ENCODE measurements around the gene SCGB3A1. TPM values are rescaled to one million over a fixed set of nuclear protein-coding genes. Genes with fewer than 3 reads are reported as not detected.

The SCGB3A1 gene
- total and polyA plus RNA-seq, 2 of the 4 experiments (the other 2 are of a cell fraction): not detected

- no TSS peak for BruUV-seq (replicated peaks)
- 80% methylated on average over 1 of the region's 15 CpGs; no CpG with 5 or more reads in 1 of the 2 experiments for WGBS, 2 experiments (ENCODE audit: extremely low coverage in 2 of 2, insufficient read length in 1 of 2)
- dilution Hi-C loops (cut with HindIII; ENCODE audit: low sequenced_read_pairs, unreplicated experiment): no loop called here
Observed at GRCh38 chr5:180609386-180609785, 18.1 kb upstream of the SCGB3A1 start.

More at GRCh38 chr5:180609386-180609785, 18.1 kb upstream of the SCGB3A1 start:
- Histone ChIP-seq H3K79me1 (ENCODE audit: low read depth in 1 of 2, low read length in 2 of 2) (no peaks in the 10 kb centered on the region), H3K9ac (ENCODE audit: low read depth, low read length) (no peak overlapping the region), H3K27ac (ENCODE audit: insufficient read depth, low read length) (no peak overlapping the region), H4K20me1 (ENCODE audit: insufficient read depth, low read length) (no peaks in the 10 kb centered on the region; the same call in 1 of the 2 replicates), H3K27me3 (ENCODE audit: control insufficient read depth, insufficient read depth, low read length) (peaks cover 4% of the 10 kb centered on the region; the same call in 1 of the 2 replicates), H3K9me3 (ENCODE audit: control insufficient read depth, insufficient read depth, low read length) (no peaks in the 10 kb centered on the region), H2BK120ac (ENCODE audit: low read depth, low read length) (no peak overlapping the region), H4K91ac (ENCODE audit: insufficient read depth, low read depth, low read length) (no peak overlapping the region), H3K14ac (replicated peaks; ENCODE audit: low read depth, low read length) (no peak overlapping the region), H3K4me2 (ENCODE audit: low read depth, low read length) (no peak overlapping the region), H4K8ac (ENCODE audit: low read depth in 2 of 2, low read length in 2 of 2) (no peak overlapping the region), H3K4ac (ENCODE audit: low read depth, low read length) (no peak overlapping the region), H3K23ac (ENCODE audit: low read depth, low read length) (no peak overlapping the region), H2AFZ (replicated peaks; ENCODE audit: low read length, poor library complexity) (no peak overlapping the region), H2BK15ac (ENCODE audit: low read depth, low read length) (no peak overlapping the region), H4K5ac (ENCODE audit: low read depth, low read length) (no peak overlapping the region), H3K18ac (ENCODE audit: low read depth, low read length) (no peak overlapping the region), H3K4me1 (ENCODE audit: control insufficient read depth, insufficient read depth, low read length) (no peaks in the 10 kb centered on the region), H3K9me1 (ENCODE audit: insufficient read depth, low read length) (no peaks in the 10 kb centered on the region), H2BK5ac (ENCODE audit: low read depth, low read length, poor library complexity, severe bottlenecking) (no peak overlapping the region), H2AK5ac (ENCODE audit: low read depth, low read length) (no peak overlapping the region), H3K56ac (ENCODE audit: extremely low read depth, insufficient read depth, low read length) (no peak overlapping the region), H2BK20ac (ENCODE audit: low read depth, low read length) (no peak overlapping the region), H2AK9ac (replicated peaks; ENCODE audit: low read depth, low read length, poor library complexity) (no peak overlapping the region), H3K4me3 (ENCODE audit: insufficient read depth, low read depth, low read length) (no peak overlapping the region), H3K36me3 (ENCODE audit: control insufficient read depth, insufficient read depth, low read length) (no peaks in the 10 kb centered on the region)
- ChIA-PET CTCF (no interaction called here), POLR2A (ENCODE audit: unreplicated experiment) (no interaction called here)
- TF ChIP-seq FOS (IDR thresholded peaks at IDR 0.05; ENCODE audit: low read depth, low read length): no peak
- no peak for TF ChIP-seq RAD21 (IDR thresholded peaks at IDR 0.05; ENCODE audit: low read length)
- no peak for TF ChIP-seq SMC3 (IDR thresholded peaks at IDR 0.05; ENCODE audit: low read depth, low read length)
- TF ChIP-seq BHLHE40 (IDR thresholded peaks at IDR 0.05; ENCODE audit: low read depth, low read length): no peak
- no peak for TF ChIP-seq CTCF (conservative IDR thresholded peaks at IDR 0.05; ENCODE audit: low read depth, low read length)
- no peak for TF ChIP-seq CEBPB (IDR thresholded peaks at IDR 0.05; ENCODE audit: low read depth, low read length)
- no peak for TF ChIP-seq MAZ (IDR thresholded peaks at IDR 0.05; ENCODE audit: borderline replicate concordance, low read depth, low read length)
- TF ChIP-seq RCOR1 (IDR thresholded peaks at IDR 0.05; ENCODE audit: insufficient replicate concordance, low read length): no peak
- TF ChIP-seq, protein P1, sequence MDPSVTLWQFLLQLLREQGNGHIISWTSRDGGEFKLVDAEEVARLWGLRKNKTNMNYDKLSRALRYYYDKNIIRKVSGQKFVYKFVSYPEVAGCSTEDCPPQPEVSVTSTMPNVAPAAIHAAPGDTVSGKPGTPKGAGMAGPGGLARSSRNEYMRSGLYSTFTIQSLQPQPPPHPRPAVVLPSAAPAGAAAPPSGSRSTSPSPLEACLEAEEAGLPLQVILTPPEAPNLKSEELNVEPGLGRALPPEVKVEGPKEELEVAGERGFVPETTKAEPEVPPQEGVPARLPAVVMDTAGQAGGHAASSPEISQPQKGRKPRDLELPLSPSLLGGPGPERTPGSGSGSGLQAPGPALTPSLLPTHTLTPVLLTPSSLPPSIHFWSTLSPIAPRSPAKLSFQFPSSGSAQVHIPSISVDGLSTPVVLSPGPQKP (IDR thresholded peaks at IDR 0.05; ENCODE audit: borderline replicate concordance, low read depth, low read length): no peak
- no peak for DNase-seq
- intact Hi-C loops (cut with micrococcal nuclease) (loop anchor here (5.0 to 10.0 kb wide), 2 partner anchors 137 to 405 kb away; partner anchors contain the start of gene RASGEF1C), in situ Hi-C loops (cut with MboI; ENCODE audit: low sequenced_read_pairs) (no loop called here)
- no peak for ATAC-seq (ENCODE audit: low read depth)
